Right renal pelvis (tissue), 4 donors: ENCODE data around the gene UTP25. TPM values are rescaled to one million over a fixed set of nuclear protein-coding genes. Genes with fewer than 3 reads are reported as not detected.

Experiments used
- DNase-seq, 4 donors: peaks; one replicate each; pipeline ENCODE4 v3.0.0-alpha.2; 2013; ENCODE audit warnings: low read depth in 4 of 4, low spot score in 3 of 4, missing footprints in 1 of 4
- polyA plus RNA-seq, 4 donors: library from polyadenylated mRNA; unstranded; fragments of 120-200 nt; gene quantifications; one replicate each; pipeline ENCODE4 v1.2.1, GENCODE V29; 2013; ENCODE audit not compliant: insufficient read length in 4 of 4

The UTP25 gene
- polyA plus RNA-seq, 4 donors, result 9.5 to 11.5 (median 11.1) TPM

- DNase-seq, result no peak
Measured at GRCh38 chr1:209838537-209838936, 10.8 kb downstream of the UTP25 start.

- DNase-seq, result no peak
Measured at GRCh38 chr1:209839875-209840546, 12.2 kb downstream of the UTP25 start.

GRCh38 chr1:209840611-209841010 is 12.8 kb downstream of the UTP25 start:
- no peak for DNase-seq

- DNase-seq, result no peak
Measured at GRCh38 chr1:209844695-209845407, 17.1 kb downstream of the UTP25 start.

GRCh38 chr1:209845408-209845725 is 17.6 kb downstream of the UTP25 start:
- no peak for DNase-seq

GRCh38 chr1:209849388-209849787 is 21.6 kb downstream of the UTP25 start:
- DNase-seq, result no peak

- DNase-seq, result no peak
Measured at GRCh38 chr1:209850342-209850979, 22.7 kb downstream of the UTP25 start.

- no peak for DNase-seq
Measured at GRCh38 chr1:209853676-209854075, 25.9 kb downstream of the UTP25 start.

- DNase-seq, result no peak
Measured at GRCh38 chr1:209854196-209854595, 26.4 kb downstream of the UTP25 start.

- DNase-seq, result no peak
Measured at GRCh38 chr1:209855006-209855405, 27.2 kb downstream of the UTP25 start.

- DNase-seq, result no peak
Measured at GRCh38 chr1:209855623-209856022, 27.9 kb downstream of the UTP25 start.

- no peak for DNase-seq
Measured at GRCh38 chr1:209858561-209859103, 30.9 kb downstream of the UTP25 start.

GRCh38 chr1:209860293-209860881 is 32.6 kb downstream of the UTP25 start:
- DNase-seq, result peak; percentile 44 to 61 (median 54)

GRCh38 chr1:209861242-209861641 is 33.5 kb downstream of the UTP25 start:
- DNase-seq, result no peak

- no peak for DNase-seq
Measured at GRCh38 chr1:209862391-209863356, 34.9 kb downstream of the UTP25 start.

GRCh38 chr1:209863766-209864485 is 36.2 kb downstream of the UTP25 start:
- no peak for DNase-seq

- DNase-seq, result no peak
Measured at GRCh38 chr1:209866201-209866600, 38.4 kb downstream of the UTP25 start.

- no peak for DNase-seq
Measured at GRCh38 chr1:209869291-209870149, 41.7 kb downstream of the UTP25 start.
